ENCODE measurements around the gene SARM1. TPM values are rescaled to one million over a fixed set of nuclear protein-coding genes. Genes with fewer than 3 reads are reported as not detected.
"Not testable (repeated sequence)": the region's sequence is repeated elsewhere in the genome, so short reads cannot be mapped to it uniquely, and the experiment has no call there.

SARM1 gene
- total and polyA plus RNA-seq, 4 donors, result 4.9 to 20.3 (median 12.4) TPM

DNA sequence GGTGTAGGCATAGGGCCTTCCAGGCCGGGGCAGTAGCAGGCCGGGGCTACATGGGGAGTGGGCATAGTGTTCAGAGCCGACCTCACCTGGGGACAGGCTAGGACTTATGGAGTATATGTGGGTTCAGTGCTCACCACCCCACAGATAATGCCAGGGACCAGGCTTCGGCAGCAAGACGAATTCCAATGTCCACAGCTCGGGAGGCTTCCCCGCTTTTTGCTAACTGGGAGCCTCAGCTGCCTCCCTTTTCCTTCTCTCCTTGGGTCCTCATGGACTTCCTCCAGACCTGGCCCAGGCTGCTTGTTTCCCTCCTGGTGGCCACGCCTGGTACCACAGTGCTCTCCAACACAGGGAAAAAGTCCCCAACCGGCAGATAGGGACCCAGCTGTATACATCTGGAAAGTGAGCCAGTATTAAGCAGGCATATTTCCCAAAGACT lies 54.6 kb downstream of the SARM1 start:
- H3K9me3 ChIP-seq (ENCODE audit: control insufficient read depth, low read length), result no peaks in the 10 kb centered on the region
- no peaks in the 10 kb centered on the region for H3K4me1 ChIP-seq (ENCODE audit: control insufficient read depth in 1 of 2, insufficient read depth in 2 of 2, low read length in 2 of 2)
- H3K36me3 ChIP-seq (ENCODE audit: control insufficient read depth in 1 of 2, insufficient read depth in 2 of 2, low read length in 1 of 2), result no peaks in the 10 kb centered on the region
- DNase-seq, result no peak
- intact Hi-C loops (cut with DNase I), result no loop called here
- 73 to 76% methylated on average over 9 of the region's 9 CpGs for WGBS, 2 donors
- no peak for ATAC-seq (ENCODE audit: low FRiP score)
- H3K27ac ChIP-seq (ENCODE audit: low read depth in 1 of 2, low read length in 2 of 2), result no peak overlapping the region
- H3K4me3 ChIP-seq (ENCODE audit: low read length in 2 of 2), result no peak overlapping the region
- H3K27me3 ChIP-seq (ENCODE audit: control insufficient read depth in 1 of 2, insufficient read depth in 2 of 2, low read length in 1 of 2), result no peaks in the 10 kb centered on the region

DNA sequence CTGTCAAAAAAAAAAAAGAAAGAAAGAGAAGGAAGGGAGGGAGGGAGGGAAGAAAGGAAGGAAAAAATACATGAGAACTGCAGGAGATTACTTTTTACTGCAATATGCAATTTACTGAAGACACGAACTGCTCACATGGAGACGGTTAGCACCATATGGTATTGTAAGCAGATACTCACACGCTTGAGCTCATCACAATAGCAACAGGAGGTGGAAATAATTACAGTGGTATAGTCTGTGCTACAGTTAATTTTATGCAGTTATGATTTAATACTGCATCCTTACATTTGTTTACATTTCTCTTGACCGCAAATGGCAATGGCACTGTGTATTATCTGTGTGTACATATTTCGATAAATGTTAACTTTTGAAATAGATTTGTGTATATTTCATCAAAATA lies 55.9 kb downstream of the SARM1 start:
- H3K4me3 ChIP-seq (ENCODE audit: low read length in 2 of 2), result no peak overlapping the region
- no peaks in the 10 kb centered on the region for H3K4me1 ChIP-seq (ENCODE audit: control insufficient read depth in 1 of 2, insufficient read depth in 2 of 2, low read length in 2 of 2)
- H3K36me3 ChIP-seq (ENCODE audit: control insufficient read depth in 1 of 2, insufficient read depth in 2 of 2, low read length in 1 of 2), result no peaks in the 10 kb centered on the region
- ATAC-seq (ENCODE audit: low FRiP score), result no peak
- no peak overlapping the region for H3K27ac ChIP-seq (ENCODE audit: low read depth in 1 of 2, low read length in 2 of 2)
- intact Hi-C loops (cut with DNase I), result no loop called here
- no peak for DNase-seq
- H3K27me3 ChIP-seq (ENCODE audit: control insufficient read depth in 1 of 2, insufficient read depth in 2 of 2, low read length in 1 of 2), result no peaks in the 10 kb centered on the region
- H3K9me3 ChIP-seq (ENCODE audit: control insufficient read depth, low read length), result no peaks in the 10 kb centered on the region
- 91 to 92% methylated on average over 5 of the region's 5 CpGs for WGBS, 2 donors

DNA sequence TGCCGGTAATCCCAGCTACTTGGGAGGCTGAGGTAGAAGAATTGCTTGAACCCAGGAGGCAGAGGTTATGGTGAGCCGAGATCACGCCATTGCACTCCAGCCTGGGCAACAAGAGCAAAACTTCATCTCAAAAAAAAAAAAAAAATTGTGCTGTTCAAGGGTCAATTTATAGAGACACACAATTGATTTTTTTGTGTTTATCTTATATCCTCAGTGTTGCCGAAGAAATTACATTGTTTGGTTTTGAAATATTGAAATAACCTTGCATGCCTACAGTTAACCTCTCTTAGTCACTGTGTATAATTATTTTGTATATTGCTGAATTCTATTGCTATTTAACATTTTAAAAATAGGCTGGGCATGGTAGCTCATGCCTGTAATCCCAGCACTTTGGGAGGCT lies 56.5 kb downstream of the SARM1 start:
- H3K36me3 ChIP-seq (ENCODE audit: control insufficient read depth in 1 of 2, insufficient read depth in 2 of 2, low read length in 1 of 2); H3K4me1 ChIP-seq (ENCODE audit: control insufficient read depth in 1 of 2, insufficient read depth in 2 of 2, low read length in 2 of 2); intact Hi-C loops (cut with DNase I); H3K9me3 ChIP-seq (ENCODE audit: control insufficient read depth, low read length); DNase-seq; H3K27me3 ChIP-seq (ENCODE audit: control insufficient read depth in 1 of 2, insufficient read depth in 2 of 2, low read length in 1 of 2); H3K27ac ChIP-seq (ENCODE audit: low read depth in 1 of 2, low read length in 2 of 2); ATAC-seq (ENCODE audit: low FRiP score); H3K4me3 ChIP-seq (ENCODE audit: low read length in 2 of 2): not testable (repeated sequence)
- 89 to 92% methylated on average over 4 of the region's 4 CpGs for WGBS, 2 donors

DNA sequence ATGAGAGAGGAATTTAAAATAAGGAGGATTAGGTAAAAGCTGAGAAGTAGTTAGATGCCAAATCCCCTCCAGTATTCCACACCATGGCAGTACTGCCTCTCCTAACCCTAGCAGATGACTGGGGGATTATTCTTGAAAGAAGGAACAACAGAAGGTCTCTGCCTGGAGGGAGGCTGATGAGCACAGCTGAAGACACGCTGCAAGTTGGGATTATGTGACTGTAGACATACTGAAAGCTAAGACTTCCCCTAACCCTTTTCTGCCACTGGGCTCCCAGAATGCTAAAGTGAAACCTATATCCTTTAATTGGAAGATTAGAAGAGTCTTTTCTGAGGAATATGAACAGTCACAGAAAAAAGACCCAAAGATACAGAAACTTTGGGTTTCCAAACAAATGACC lies 62.2 kb downstream of the SARM1 start:
- DNase-seq, result no peak
- H3K27me3 ChIP-seq (ENCODE audit: control insufficient read depth in 1 of 2, insufficient read depth in 2 of 2, low read length in 1 of 2), result no peaks in the 10 kb centered on the region
- H3K27ac ChIP-seq (ENCODE audit: low read depth in 1 of 2, low read length in 2 of 2), result no peak overlapping the region
- no peaks in the 10 kb centered on the region for H3K4me1 ChIP-seq (ENCODE audit: control insufficient read depth in 1 of 2, insufficient read depth in 2 of 2, low read length in 2 of 2)
- no peak for ATAC-seq (ENCODE audit: low FRiP score)
- H3K4me3 ChIP-seq (ENCODE audit: low read length in 2 of 2), result no peak overlapping the region
- intact Hi-C loops (cut with DNase I), result no loop called here
- 65 to 66% methylated on average over 1 of the region's 1 CpG for WGBS, 2 donors
- peaks cover 1% of the 10 kb centered on the region for H3K9me3 ChIP-seq (ENCODE audit: control insufficient read depth, low read length)
- H3K36me3 ChIP-seq (ENCODE audit: control insufficient read depth in 1 of 2, insufficient read depth in 2 of 2, low read length in 1 of 2), result no peaks in the 10 kb centered on the region

DNA sequence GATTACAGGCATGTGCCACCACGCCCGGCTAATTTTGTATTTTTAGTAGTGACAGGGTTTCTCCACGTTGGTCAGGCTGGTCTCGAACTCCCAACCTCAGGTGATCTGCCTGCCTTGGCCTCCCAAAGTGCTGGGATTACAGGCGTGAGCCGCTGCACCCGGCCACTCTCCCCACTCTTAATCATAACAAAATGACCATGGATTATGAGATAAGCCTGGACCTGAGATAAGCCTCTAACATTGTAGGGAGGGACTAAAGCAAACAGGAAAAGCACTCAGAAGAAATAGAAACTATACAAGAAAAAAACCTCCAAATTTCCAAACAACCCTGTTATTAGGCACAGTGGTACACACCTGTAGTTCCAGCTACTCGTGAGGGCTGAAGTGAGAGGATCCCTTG lies 62.8 kb downstream of the SARM1 start:
- H3K27me3 ChIP-seq (ENCODE audit: control insufficient read depth in 1 of 2, insufficient read depth in 2 of 2, low read length in 1 of 2); H3K27ac ChIP-seq (ENCODE audit: low read depth in 1 of 2, low read length in 2 of 2); H3K36me3 ChIP-seq (ENCODE audit: control insufficient read depth in 1 of 2, insufficient read depth in 2 of 2, low read length in 1 of 2); ATAC-seq (ENCODE audit: low FRiP score); H3K4me3 ChIP-seq (ENCODE audit: low read length in 2 of 2); H3K4me1 ChIP-seq (ENCODE audit: control insufficient read depth in 1 of 2, insufficient read depth in 2 of 2, low read length in 2 of 2); H3K9me3 ChIP-seq (ENCODE audit: control insufficient read depth, low read length); DNase-seq; intact Hi-C loops (cut with DNase I): not testable (repeated sequence)
- 71 to 77% methylated on average over 8 of the region's 8 CpGs for WGBS, 2 donors

DNA sequence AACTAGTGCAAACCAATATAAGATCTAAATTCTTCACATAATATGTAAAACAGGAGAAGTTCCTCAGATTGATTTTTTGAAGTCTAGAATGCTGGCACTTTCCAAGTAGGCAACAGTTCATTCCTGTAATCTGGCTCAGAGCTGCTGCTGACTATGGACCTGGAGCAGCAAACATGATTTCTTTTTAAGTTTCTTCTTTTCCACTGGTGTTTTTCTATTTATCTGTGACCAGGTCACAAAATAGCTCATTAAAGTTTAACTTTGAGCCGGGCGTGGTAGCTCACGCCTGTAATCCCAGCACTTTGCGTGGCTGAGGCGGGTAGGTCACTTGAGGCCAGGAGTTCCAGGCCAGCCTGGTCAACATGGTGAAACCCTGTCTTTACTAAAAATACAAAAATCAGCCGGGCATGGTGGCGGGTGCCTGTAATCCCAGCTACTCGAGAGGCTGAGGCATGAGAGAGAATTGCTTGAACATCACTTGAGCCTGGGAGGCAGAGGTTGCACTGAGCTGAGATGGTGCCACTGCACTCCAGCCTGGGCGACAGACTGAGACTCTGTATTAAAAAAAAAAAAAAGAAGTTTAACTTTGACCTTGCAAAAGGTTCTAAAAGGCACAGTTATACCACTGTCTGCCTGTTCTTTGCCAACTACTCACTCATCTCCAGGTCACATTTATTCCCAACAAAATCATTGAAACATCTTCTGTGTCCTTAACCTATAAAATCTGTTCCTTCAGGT lies 72.6 kb downstream of the SARM1 start:
- H3K9me3 ChIP-seq (ENCODE audit: control insufficient read depth, low read length), result peaks cover 3% of the 10 kb centered on the region
- peaks cover 0 to 3% of the 10 kb centered on the region in 2 donors for H3K27me3 ChIP-seq (ENCODE audit: control insufficient read depth in 1 of 2, insufficient read depth in 2 of 2, low read length in 1 of 2)
- no peak overlapping the region for H3K27ac ChIP-seq (ENCODE audit: low read depth in 1 of 2, low read length in 2 of 2)
- 87 to 89% methylated on average over 9 of the region's 9 CpGs for WGBS, 2 donors
- no peak overlapping the region for H3K4me3 ChIP-seq (ENCODE audit: low read length in 2 of 2)
- intact Hi-C loops (cut with DNase I), result no loop called here
- H3K4me1 ChIP-seq (ENCODE audit: control insufficient read depth in 1 of 2, insufficient read depth in 2 of 2, low read length in 2 of 2), result no peaks in the 10 kb centered on the region
- no peak for ATAC-seq (ENCODE audit: low FRiP score)
- H3K36me3 ChIP-seq (ENCODE audit: control insufficient read depth in 1 of 2, insufficient read depth in 2 of 2, low read length in 1 of 2), result no peaks in the 10 kb centered on the region
- no peak for DNase-seq

DNA sequence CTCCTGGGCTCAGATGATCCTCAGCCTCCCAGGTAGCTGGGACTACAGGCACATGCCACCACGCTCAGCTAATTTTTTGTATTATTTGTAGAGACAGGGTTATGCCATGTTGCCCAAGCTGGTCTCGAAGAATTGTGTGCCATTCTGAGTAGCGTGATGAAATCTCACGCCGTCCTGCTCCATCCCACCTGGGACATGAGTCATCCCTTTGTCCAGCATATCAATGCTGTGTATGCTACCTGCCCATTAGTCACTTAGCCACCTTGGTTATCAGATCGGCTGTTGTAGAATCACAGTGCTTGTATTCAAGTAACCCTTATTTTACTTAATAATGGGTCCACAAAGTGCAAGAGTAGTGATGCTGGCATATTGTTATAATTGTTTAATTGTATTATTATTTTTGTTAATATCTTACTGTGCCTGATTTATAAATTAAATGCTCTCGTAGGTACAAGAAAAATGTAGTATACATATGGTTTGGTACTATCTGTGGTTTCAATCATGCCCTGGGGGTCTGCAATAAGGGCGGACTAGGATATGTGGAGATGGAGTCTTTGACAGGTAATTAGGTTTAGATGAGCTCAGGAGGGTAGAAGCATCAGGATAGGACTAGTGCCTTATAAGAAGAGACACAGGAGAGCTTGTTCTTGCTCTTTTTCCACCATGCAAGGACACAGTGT lies 75.4 kb downstream of the SARM1 start:
- no peaks in the 10 kb centered on the region for H3K36me3 ChIP-seq (ENCODE audit: control insufficient read depth in 1 of 2, insufficient read depth in 2 of 2, low read length in 1 of 2)
- 89% methylated on average over 8 of the region's 8 CpGs for WGBS, 2 donors
- ATAC-seq (ENCODE audit: low FRiP score) (no peak), DNase-seq (no peak)
- no peaks in the 10 kb centered on the region for H3K4me1 ChIP-seq (ENCODE audit: control insufficient read depth in 1 of 2, insufficient read depth in 2 of 2, low read length in 2 of 2)
- H3K9me3 ChIP-seq (ENCODE audit: control insufficient read depth, low read length), result peaks cover 3% of the 10 kb centered on the region
- no peak overlapping the region for H3K27ac ChIP-seq (ENCODE audit: low read depth in 1 of 2, low read length in 2 of 2)
- no peak overlapping the region for H3K4me3 ChIP-seq (ENCODE audit: low read length in 2 of 2)
- peaks cover 0 to 3% of the 10 kb centered on the region in 2 donors for H3K27me3 ChIP-seq (ENCODE audit: control insufficient read depth in 1 of 2, insufficient read depth in 2 of 2, low read length in 1 of 2)
- intact Hi-C loops (cut with DNase I), result no loop called here

DNA sequence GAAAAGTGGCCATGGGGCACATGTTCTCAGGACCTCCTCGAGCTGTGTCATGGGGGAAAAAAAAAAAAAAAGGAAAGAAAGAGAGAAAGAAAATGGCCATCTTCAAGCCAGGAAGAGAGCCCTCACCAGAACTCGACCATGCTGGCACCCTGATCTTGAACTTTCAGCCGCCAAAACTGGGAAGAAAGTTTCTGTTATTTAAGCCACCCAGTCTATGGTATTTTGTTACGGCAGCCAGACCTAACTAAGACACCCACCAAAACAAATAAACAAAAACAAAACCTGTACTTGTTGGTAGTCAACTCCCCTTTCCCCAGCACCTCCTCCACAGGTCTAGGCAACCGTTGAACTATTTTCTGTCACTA lies 75.9 kb downstream of the SARM1 start:
- intact Hi-C loops (cut with DNase I), result no loop called here
- Histone ChIP-seq H3K4me1 (ENCODE audit: control insufficient read depth in 1 of 2, insufficient read depth in 2 of 2, low read length in 2 of 2) (no peaks in the 10 kb centered on the region), H3K36me3 (ENCODE audit: control insufficient read depth in 1 of 2, insufficient read depth in 2 of 2, low read length in 1 of 2) (no peaks in the 10 kb centered on the region), H3K27me3 (ENCODE audit: control insufficient read depth in 1 of 2, insufficient read depth in 2 of 2, low read length in 1 of 2) (peaks cover 0 to 3% of the 10 kb centered on the region in 2 donors), H3K27ac (ENCODE audit: low read depth in 1 of 2, low read length in 2 of 2) (no peak overlapping the region), H3K4me3 (ENCODE audit: low read length in 2 of 2) (no peak overlapping the region), H3K9me3 (ENCODE audit: control insufficient read depth, low read length) (peaks cover 3% of the 10 kb centered on the region)
- no peak for DNase-seq
- no peak for ATAC-seq (ENCODE audit: low FRiP score)
- WGBS, 2 donors, result 64 to 65% methylated on average over 5 of the region's 5 CpGs

DNA sequence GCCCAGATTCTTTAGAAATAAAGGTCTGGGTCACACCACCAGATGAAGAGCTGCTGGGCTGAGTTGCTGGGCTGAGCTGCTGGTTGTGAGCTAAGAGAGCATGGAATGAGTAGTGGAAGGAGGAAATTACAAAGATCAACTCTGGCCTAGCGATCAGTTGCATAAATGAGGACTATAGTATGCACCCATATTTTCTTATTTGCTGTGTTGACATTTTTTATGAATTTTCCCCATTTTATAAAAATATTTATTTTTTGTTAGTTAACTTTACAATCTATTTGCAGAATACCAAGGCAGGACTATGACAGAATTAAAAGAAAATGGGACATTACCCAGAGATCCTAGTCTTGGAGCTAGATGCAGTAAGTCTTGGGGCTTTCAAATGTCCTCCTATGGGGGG lies 78.4 kb downstream of the SARM1 start:
- ATAC-seq (ENCODE audit: low FRiP score) (no peak), DNase-seq (no peak)
- Histone ChIP-seq H3K4me3 (ENCODE audit: low read length in 2 of 2) (no peak overlapping the region), H3K27me3 (ENCODE audit: control insufficient read depth in 1 of 2, insufficient read depth in 2 of 2, low read length in 1 of 2) (peaks cover 0 to 3% of the 10 kb centered on the region in 2 donors), H3K27ac (ENCODE audit: low read depth in 1 of 2, low read length in 2 of 2) (no peak overlapping the region), H3K36me3 (ENCODE audit: control insufficient read depth in 1 of 2, insufficient read depth in 2 of 2, low read length in 1 of 2) (no peaks in the 10 kb centered on the region), H3K9me3 (ENCODE audit: control insufficient read depth, low read length) (peaks cover 1% of the 10 kb centered on the region), H3K4me1 (ENCODE audit: control insufficient read depth in 1 of 2, insufficient read depth in 2 of 2, low read length in 2 of 2) (no peaks in the 10 kb centered on the region)
- WGBS, 2 donors, result 79 to 80% methylated on average over 1 of the region's 1 CpG
- intact Hi-C loops (cut with DNase I), result no loop called here

Data from aorta (tissue), 5 donors.